OCI-LY7 (cell line): Measurements from ENCODE around the gene GLCCI1.

ENCODE experiments used
- CTCF ChIP-seq: fragments of 200-600 bp; sonication (generic); conservative IDR thresholded peaks from 2 replicates; pipeline ENCODE4 v1.5.1; 2014; ENCODE audit warnings: mild to moderate bottlenecking, antibody characterized with exemption, low read length, moderate library complexity, mixed read lengths
- EZH2phosphoT487 ChIP-seq: fragments of 200-600 bp; sonication (generic); IDR thresholded peaks from 2 replicates; pipeline ENCODE4 v1.6.1; 2018; ENCODE audit warnings: low read depth, borderline replicate concordance, mild to moderate bottlenecking, mixed run types, antibody characterized with exemption, low read length, moderate library complexity, mixed read lengths

- TF ChIP-seq EZH2phosphoT487 (no peak), CTCF (no peak)
Observed at GRCh38 chr7:7957513-7957912, 11.1 kb upstream of the GLCCI1 start.
